H9 (cell line): ENCODE measurements around the gene FAM170B. TPM values are rescaled to one million over a fixed set of nuclear protein-coding genes. Genes with fewer than 3 reads are reported as not detected.

Source experiments
- DNase-seq: peaks from one replicate; pipeline ENCODE4 v3.0.0-alpha.2; 2017
- H2AFZ ChIP-seq: one replicate; pipeline ENCODE4 v1.6.1; 2013; ENCODE audit warnings: mild to moderate bottlenecking, low read length, control low read depth, moderate library complexity
- H2AK5ac ChIP-seq: 2 replicates; pipeline ENCODE4 v1.6.1; 2013; ENCODE audit warnings: low read length, control low read depth, mixed read lengths; ENCODE audit not compliant: insufficient read length
- H2BK120ac ChIP-seq: one replicate; pipeline ENCODE4 v1.6.1; 2013; ENCODE audit warnings: low read depth, mild to moderate bottlenecking, low read length, control low read depth, inconsistent platforms; ENCODE audit not compliant: poor library complexity, severe bottlenecking
- H2BK12ac ChIP-seq: 2 replicates; pipeline ENCODE4 v1.6.1; 2013; ENCODE audit warnings: low read length, control low read depth, mixed read lengths, low read depth; ENCODE audit not compliant: insufficient read length
- H2BK15ac ChIP-seq: 2 replicates; pipeline ENCODE4 v1.6.1; 2013; ENCODE audit warnings: low read depth, low read length, control low read depth
- H2BK20ac ChIP-seq: one replicate; pipeline ENCODE4 v1.6.1; 2013; ENCODE audit warnings: low read depth, mild to moderate bottlenecking, low read length, control low read depth, inconsistent platforms; ENCODE audit not compliant: poor library complexity, severe bottlenecking
- H2BK5ac ChIP-seq: 2 replicates; pipeline ENCODE4 v1.6.1; 2013; ENCODE audit warnings: low read length, control low read depth, mixed read lengths; ENCODE audit not compliant: insufficient read length
- H3K14ac ChIP-seq: 2 replicates; pipeline ENCODE4 v1.6.1; 2013; ENCODE audit warnings: low read length, control low read depth; ENCODE audit not compliant: insufficient read depth
- H3K18ac ChIP-seq: 2 replicates; pipeline ENCODE4 v1.6.1; 2013; ENCODE audit warnings: low read depth, mild to moderate bottlenecking, mixed read lengths, low read length, control low read depth; ENCODE audit not compliant: insufficient read length
- H3K23ac ChIP-seq: 2 replicates; pipeline ENCODE4 v1.6.1; 2013; ENCODE audit warnings: low read length, control low read depth, mixed read lengths, low read depth; ENCODE audit not compliant: insufficient read length
- H3K23me2 ChIP-seq: 2 replicates; pipeline ENCODE4 v1.6.1; 2013; ENCODE audit warnings: low read depth, mild to moderate bottlenecking, mixed read lengths, low read length, control low read depth; ENCODE audit not compliant: insufficient read length, poor library complexity, severe bottlenecking
- H3K27ac ChIP-seq: 2 replicates; pipeline ENCODE4 v1.5.1; 2013; ENCODE audit warnings: low read length, control low read depth, mixed read lengths, low read depth; ENCODE audit not compliant: insufficient read length
- H3K27me3 ChIP-seq: 2 replicates; pipeline ENCODE4 v1.6.1; 2013; ENCODE audit warnings: low read length, control low read depth, inconsistent platforms; ENCODE audit not compliant: insufficient read depth
- H3K4ac ChIP-seq: 2 replicates; pipeline ENCODE4 v1.6.1; 2013; ENCODE audit warnings: low read depth, mild to moderate bottlenecking, control low read depth, inconsistent platforms, low read length, moderate library complexity
- H3K4me1 ChIP-seq: 2 replicates; pipeline ENCODE4 v1.6.1; 2013; ENCODE audit warnings: low read length, control low read depth, inconsistent platforms; ENCODE audit not compliant: insufficient read depth
- H3K4me2 ChIP-seq: 2 replicates; pipeline ENCODE4 v1.6.1; 2013; ENCODE audit warnings: low read length, control low read depth, mixed read lengths; ENCODE audit not compliant: insufficient read length, insufficient read depth
- H3K56ac ChIP-seq: 2 replicates; pipeline ENCODE4 v1.6.1; 2013; ENCODE audit warnings: low read depth, mild to moderate bottlenecking, mixed read lengths, low read length, control low read depth; ENCODE audit not compliant: insufficient read length
- H3K79me1 ChIP-seq: 2 replicates; pipeline ENCODE4 v1.6.1; 2013; ENCODE audit warnings: low read depth, mild to moderate bottlenecking, moderate library complexity, low read length, control low read depth, inconsistent platforms; ENCODE audit not compliant: insufficient read depth, poor library complexity, severe bottlenecking
- H3K79me2 ChIP-seq: 2 replicates; pipeline ENCODE4 v1.6.1; 2013; ENCODE audit warnings: low read length, control low read depth, inconsistent platforms; ENCODE audit not compliant: insufficient read depth
- H3K9ac ChIP-seq: 2 replicates; pipeline ENCODE4 v1.6.1; 2013; ENCODE audit warnings: low read length, control low read depth, mixed read lengths; ENCODE audit not compliant: insufficient read length; ENCODE audit errors: extremely low read depth
- H3K9me3 ChIP-seq: one replicate; pipeline ENCODE4 v1.6.1; 2013; ENCODE audit warnings: low read depth, low read length, inconsistent platforms; ENCODE audit not compliant: control insufficient read depth
- H3T11ph ChIP-seq: one replicate; pipeline ENCODE4 v1.6.1; 2013; ENCODE audit warnings: mild to moderate bottlenecking, low read length, control low read depth, inconsistent platforms
- H4K20me1 ChIP-seq: one replicate; pipeline ENCODE4 v1.6.1; 2013; ENCODE audit not compliant: control insufficient read depth, insufficient read length, insufficient read depth
- H4K5ac ChIP-seq: 2 replicates; pipeline ENCODE4 v1.6.1; 2013; ENCODE audit warnings: low read depth, mild to moderate bottlenecking, mixed read lengths, low read length, control low read depth; ENCODE audit not compliant: insufficient read length
- H4K8ac ChIP-seq: replicated peaks from 2 replicates; pipeline ENCODE4 v1.6.1; 2013; ENCODE audit warnings: low read length, control low read depth, mixed read lengths, low read depth; ENCODE audit not compliant: insufficient read length
- H4K91ac ChIP-seq: 2 replicates; pipeline ENCODE4 v1.6.1; 2013; ENCODE audit warnings: low read depth, mild to moderate bottlenecking, moderate library complexity, mixed read lengths, low read length, control low read depth; ENCODE audit not compliant: insufficient read length
- H3K27ac Mint-ChIP-seq, 3 experiments: 2 replicates in 2 of 3; 3 replicates in 1 of 3; pipeline ENCODE4 v1.8.0; 2020 to 2021; ENCODE audit warnings: mixed read lengths in 3 of 3, mild to moderate bottlenecking in 1 of 3, moderate library complexity in 1 of 3
- H3K27me3 Mint-ChIP-seq: 2 replicates; pipeline ENCODE4 v1.8.0; 2021; ENCODE audit warnings: low read depth, mild to moderate bottlenecking, moderate library complexity, mixed read lengths
- H3K36me3 Mint-ChIP-seq, 3 experiments: 2 replicates in 2 of 3; 3 replicates in 1 of 3; pipeline ENCODE4 v1.8.0; 2020 to 2021; ENCODE audit warnings: low read depth in 3 of 3, mixed read lengths in 3 of 3; ENCODE audit not compliant: insufficient read depth in 1 of 3
- H3K4me1 Mint-ChIP-seq, 2 experiments: 2 replicates each; pipeline ENCODE4 v1.8.0; 2020; ENCODE audit warnings: mixed read lengths in 2 of 2
- H3K4me3 Mint-ChIP-seq, 2 experiments: 2 replicates in 1 of 2; 3 replicates in 1 of 2; pipeline ENCODE4 v1.8.0; 2020 to 2021; ENCODE audit warnings: mild to moderate bottlenecking in 2 of 2, mixed read lengths in 2 of 2, moderate library complexity in 1 of 2
- H3K9me3 Mint-ChIP-seq, 2 experiments: 2 replicates in 1 of 2; 3 replicates in 1 of 2; pipeline ENCODE4 v1.8.0; 2020; ENCODE audit warnings: mild to moderate bottlenecking in 2 of 2, mixed read lengths in 2 of 2, moderate library complexity in 1 of 2
- WGBS: extraction: QIAGEN DNeasy Blood & Tissue Kit; methylation state at CpG from one replicate; pipeline ENCODE4 v1.1.7; 2013; ENCODE audit warnings: missing lambda C conversion rate, low lambda C conversion rate, mixed read lengths; ENCODE audit not compliant: insufficient read length; ENCODE audit errors: extremely low coverage; 5-methylcytosine and 5-hydroxymethylcytosine counted together
- total RNA-seq: library from RNA; stranded (reverse); gene quantifications from 2 replicates; pipeline ENCODE4 v1.2.1, GENCODE V29; 2021
- TF ChIP-seq, protein P1 (sequence below): fragments of 200-600 bp; sonication (generic); conservative IDR thresholded peaks from 3 replicates; pipeline ENCODE4 v1.8.0; 2021; ENCODE audit warnings: antibody characterized with exemption, mild to moderate bottlenecking

The FAM170B gene
- total RNA-seq, 1 experiment from 2014 or later: not detected

DNA sequence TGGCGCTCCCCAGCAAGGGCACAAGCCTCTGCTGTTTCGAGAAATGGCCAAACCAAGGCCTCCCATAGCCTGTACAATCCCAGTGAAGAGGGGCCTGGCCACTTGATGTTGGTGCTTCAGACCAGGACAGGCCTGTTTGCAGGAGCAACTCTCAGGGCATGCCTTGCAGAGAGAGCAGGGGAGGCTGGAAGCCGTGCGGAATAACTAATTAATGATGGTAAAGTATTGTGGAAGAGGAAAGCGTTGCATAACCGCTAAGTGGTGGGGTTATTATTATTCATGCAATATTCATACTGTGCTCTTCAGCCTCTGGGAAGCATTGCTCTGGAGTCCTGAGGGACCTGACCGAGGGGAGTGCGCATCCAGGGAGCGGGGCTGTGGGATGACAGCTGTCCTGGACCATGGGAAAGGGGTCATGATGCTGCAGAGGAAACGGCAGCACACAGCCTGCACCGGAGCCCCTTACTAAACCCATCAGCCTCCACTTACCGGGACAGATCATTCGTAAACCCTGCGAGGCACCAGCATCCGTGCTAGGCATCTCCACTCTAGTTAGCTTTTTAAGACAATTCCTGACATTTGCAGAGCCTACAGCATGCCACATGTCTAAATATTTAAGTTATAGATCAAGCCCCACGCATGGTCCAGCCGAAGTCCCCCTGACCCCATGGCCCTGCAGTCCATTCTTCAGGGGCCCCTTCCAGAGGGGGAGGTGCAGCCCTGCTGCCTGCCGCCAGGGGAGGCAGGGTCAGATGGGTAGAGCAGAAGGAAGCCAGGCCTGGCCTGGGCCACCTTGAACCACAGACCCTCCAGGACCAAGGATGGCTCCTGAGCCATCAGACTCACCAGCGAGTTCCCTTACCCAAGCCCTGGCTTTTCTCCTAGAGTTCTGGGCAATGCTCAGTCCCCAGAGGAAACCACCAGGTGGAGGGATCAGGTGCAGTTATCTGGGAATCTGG lies 42.8 kb upstream of the FAM170B start:
- Histone ChIP-seq H2BK15ac (no peak overlapping the region), H3K4me1 (no peaks in the 10 kb centered on the region), H4K91ac (no peak overlapping the region), H2BK12ac (no peak overlapping the region), H3K23ac (no peak overlapping the region), H3K4me2 (no peak overlapping the region), H3T11ph (no peak overlapping the region), H3K14ac (no peak overlapping the region), H4K20me1 (no peaks in the 10 kb centered on the region), H2BK5ac (no peak overlapping the region), H3K56ac (no peak overlapping the region), H3K9ac (no peak overlapping the region), H2BK120ac (no peak overlapping the region), H3K9me3 (no peaks in the 10 kb centered on the region), H3K18ac (no peak overlapping the region), H4K8ac (no peak overlapping the region), H3K23me2 (no peaks in the 10 kb centered on the region), H3K4ac (no peak overlapping the region), H2AFZ (no peak overlapping the region), H3K79me1 (no peaks in the 10 kb centered on the region), H2AK5ac (no peak overlapping the region), H3K27me3 (no peaks in the 10 kb centered on the region), H4K5ac (no peak overlapping the region), H3K79me2 (no peaks in the 10 kb centered on the region), H2BK20ac (no peak overlapping the region), H3K27ac (no peak overlapping the region)
- H3K36me3 Mint-ChIP-seq: no peaks in the 10 kb centered on the region; a peak in 1 of 7 replicates
- no peak for DNase-seq
- H3K4me1 Mint-ChIP-seq: peaks cover 4 to 9% of the 10 kb centered on the region in 2 experiments
- no peak overlapping the region for H3K4me3 Mint-ChIP-seq
- H3K27me3 Mint-ChIP-seq: peaks cover 2% of the 10 kb centered on the region
- H3K9me3 Mint-ChIP-seq: 0 out of 5 replicates have a peak, but pooled peaks cover 0 to 3% of the 10 kb centered on the region in 2 experiments
- TF ChIP-seq, protein P1, sequence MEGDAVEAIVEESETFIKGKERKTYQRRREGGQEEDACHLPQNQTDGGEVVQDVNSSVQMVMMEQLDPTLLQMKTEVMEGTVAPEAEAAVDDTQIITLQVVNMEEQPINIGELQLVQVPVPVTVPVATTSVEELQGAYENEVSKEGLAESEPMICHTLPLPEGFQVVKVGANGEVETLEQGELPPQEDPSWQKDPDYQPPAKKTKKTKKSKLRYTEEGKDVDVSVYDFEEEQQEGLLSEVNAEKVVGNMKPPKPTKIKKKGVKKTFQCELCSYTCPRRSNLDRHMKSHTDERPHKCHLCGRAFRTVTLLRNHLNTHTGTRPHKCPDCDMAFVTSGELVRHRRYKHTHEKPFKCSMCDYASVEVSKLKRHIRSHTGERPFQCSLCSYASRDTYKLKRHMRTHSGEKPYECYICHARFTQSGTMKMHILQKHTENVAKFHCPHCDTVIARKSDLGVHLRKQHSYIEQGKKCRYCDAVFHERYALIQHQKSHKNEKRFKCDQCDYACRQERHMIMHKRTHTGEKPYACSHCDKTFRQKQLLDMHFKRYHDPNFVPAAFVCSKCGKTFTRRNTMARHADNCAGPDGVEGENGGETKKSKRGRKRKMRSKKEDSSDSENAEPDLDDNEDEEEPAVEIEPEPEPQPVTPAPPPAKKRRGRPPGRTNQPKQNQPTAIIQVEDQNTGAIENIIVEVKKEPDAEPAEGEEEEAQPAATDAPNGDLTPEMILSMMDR: no peak
- H3K27ac Mint-ChIP-seq: peak overlapping the region in 1 of 3 experiments; percentile 8; a peak in 1 of 7 replicates
- no CpG with 5 or more reads among the region's 19 CpGs for WGBS
